Measurements from ENCODE around the gene C1orf21.

C1orf21 gene

GRCh38 chr1:184665360-184665759 is 278.5 kb downstream of the C1orf21 start:
- no peak for DNase-seq

- DNase-seq = no peak
Measured at GRCh38 chr1:184669391-184669790, 282.6 kb downstream of the C1orf21 start.

- no peak for DNase-seq
Measured at GRCh38 chr1:184672013-184672726, 285.3 kb downstream of the C1orf21 start.

- no peak for DNase-seq
Measured at GRCh38 chr1:184673305-184673704, 286.5 kb downstream of the C1orf21 start.

- no peak for DNase-seq
Measured at GRCh38 chr1:184677344-184677743, 290.5 kb downstream of the C1orf21 start.

Data from stimulated activated naive CD4-positive, alpha-beta T cell treated with Interleukin-2 at 50 U/mL for 16 hours (primary cell).